Fibroblast of mammary gland (primary cell): ENCODE measurements around the gene LPCAT4.
A peak's percentile ranks its signal among the peaks of the same experiment; 100 is the strongest.
"Not testable (repeated sequence)": the region's sequence is repeated elsewhere in the genome, so short reads cannot be mapped to it uniquely, and the experiment has no call there.

Source experiments
- DNase-seq: peaks from one replicate; pipeline ENCODE4 v3.0.0-alpha.2; 2010; ENCODE audit warnings: low read depth
- H3K4me3 ChIP-seq: 2 replicates; pipeline ENCODE4 v1.5.1; 2011; ENCODE audit warnings: low read depth, mild to moderate bottlenecking, low read length, moderate library complexity; ENCODE audit not compliant: control insufficient read depth
- TF ChIP-seq, protein P1 (sequence below): conservative IDR thresholded peaks from 2 replicates; pipeline ENCODE4 v1.5.1; 2011; ENCODE audit warnings: low read depth, low read length, inconsistent platforms; ENCODE audit not compliant: control insufficient read depth, insufficient read depth

The LPCAT4 gene, protein sequence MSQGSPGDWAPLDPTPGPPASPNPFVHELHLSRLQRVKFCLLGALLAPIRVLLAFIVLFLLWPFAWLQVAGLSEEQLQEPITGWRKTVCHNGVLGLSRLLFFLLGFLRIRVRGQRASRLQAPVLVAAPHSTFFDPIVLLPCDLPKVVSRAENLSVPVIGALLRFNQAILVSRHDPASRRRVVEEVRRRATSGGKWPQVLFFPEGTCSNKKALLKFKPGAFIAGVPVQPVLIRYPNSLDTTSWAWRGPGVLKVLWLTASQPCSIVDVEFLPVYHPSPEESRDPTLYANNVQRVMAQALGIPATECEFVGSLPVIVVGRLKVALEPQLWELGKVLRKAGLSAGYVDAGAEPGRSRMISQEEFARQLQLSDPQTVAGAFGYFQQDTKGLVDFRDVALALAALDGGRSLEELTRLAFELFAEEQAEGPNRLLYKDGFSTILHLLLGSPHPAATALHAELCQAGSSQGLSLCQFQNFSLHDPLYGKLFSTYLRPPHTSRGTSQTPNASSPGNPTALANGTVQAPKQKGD

DNA sequence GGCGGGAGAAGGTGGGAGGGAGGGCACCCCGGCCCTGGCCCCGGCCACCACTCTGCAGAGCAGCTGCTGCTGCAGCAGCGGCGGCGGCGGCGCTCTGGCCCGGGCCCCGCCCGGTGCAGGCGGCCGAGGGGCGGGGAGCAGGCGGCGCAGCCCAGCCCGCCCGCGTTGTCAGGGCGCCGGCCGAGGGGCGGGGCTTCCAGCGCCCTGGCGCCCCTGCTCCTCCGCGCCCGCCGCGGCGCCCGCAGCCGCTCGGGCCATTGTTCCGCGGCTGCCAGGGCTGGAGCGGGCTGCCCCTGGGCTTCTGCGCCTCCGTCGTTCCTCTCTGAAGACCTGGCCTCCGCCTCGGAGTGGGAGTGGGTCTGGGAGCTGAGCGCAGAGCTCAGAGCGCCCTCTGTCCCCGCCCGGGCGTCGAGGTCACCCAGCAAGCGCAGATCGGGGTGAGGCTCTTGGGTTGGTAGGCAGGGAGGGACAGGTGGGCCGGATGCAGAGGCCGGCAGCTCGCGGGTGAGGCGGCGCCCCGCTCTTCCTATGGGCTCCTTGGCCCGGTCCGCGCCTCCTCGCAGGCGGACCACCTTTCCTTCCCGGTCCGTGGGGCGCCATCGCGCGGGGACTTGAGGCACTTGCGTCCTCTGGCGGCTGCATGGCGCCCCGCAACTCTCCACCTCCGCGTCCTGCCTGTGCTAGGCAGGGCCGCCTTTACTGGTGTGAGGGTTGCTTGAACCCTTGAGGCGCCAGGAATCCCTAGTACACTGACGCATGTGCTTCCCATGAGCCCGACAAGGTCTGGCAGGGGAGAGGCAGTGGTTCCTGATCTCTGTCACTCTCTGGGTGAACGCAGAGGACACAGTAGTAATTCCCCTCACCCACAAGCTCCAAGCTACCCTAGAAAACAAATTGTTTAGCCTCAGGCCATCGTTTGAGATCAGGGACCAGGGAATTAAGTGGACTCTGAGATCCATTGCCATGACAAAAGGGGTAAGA is at the start of gene LPCAT4:
TSS of gene LPCAT4 (minus strand) at position 96 of the 981 bp plus-strand sequence. CDS start 96 bp downstream, outside the sequence.
- peak; percentile 78 for DNase-seq
- TF ChIP-seq, protein P1, sequence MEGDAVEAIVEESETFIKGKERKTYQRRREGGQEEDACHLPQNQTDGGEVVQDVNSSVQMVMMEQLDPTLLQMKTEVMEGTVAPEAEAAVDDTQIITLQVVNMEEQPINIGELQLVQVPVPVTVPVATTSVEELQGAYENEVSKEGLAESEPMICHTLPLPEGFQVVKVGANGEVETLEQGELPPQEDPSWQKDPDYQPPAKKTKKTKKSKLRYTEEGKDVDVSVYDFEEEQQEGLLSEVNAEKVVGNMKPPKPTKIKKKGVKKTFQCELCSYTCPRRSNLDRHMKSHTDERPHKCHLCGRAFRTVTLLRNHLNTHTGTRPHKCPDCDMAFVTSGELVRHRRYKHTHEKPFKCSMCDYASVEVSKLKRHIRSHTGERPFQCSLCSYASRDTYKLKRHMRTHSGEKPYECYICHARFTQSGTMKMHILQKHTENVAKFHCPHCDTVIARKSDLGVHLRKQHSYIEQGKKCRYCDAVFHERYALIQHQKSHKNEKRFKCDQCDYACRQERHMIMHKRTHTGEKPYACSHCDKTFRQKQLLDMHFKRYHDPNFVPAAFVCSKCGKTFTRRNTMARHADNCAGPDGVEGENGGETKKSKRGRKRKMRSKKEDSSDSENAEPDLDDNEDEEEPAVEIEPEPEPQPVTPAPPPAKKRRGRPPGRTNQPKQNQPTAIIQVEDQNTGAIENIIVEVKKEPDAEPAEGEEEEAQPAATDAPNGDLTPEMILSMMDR = peak; percentile 74
- H3K4me3 ChIP-seq = peak within 1 kb of the TSS; percentile 87

DNA sequence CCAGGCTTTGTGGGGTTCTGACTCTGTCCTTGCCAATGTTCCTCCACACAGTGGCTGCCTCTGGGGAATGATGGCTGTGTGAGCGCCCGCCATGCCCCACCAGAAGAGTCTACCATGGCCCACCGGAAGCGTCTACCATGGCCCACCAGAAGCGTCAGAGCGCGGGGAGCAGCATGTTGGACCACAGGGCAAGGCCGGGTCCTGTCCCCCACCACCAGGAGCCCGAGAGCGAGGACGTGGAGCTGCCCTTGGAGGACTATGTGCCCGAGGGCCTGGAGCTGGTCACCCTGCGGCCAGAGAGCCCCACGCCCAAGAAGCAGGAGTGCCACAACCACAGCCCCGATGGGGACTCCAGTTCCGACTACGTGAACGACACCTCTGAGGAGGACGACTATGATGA is 42.5 kb upstream of the LPCAT4 start:
- not testable (repeated sequence) for DNase-seq, H3K4me3 ChIP-seq

DNA sequence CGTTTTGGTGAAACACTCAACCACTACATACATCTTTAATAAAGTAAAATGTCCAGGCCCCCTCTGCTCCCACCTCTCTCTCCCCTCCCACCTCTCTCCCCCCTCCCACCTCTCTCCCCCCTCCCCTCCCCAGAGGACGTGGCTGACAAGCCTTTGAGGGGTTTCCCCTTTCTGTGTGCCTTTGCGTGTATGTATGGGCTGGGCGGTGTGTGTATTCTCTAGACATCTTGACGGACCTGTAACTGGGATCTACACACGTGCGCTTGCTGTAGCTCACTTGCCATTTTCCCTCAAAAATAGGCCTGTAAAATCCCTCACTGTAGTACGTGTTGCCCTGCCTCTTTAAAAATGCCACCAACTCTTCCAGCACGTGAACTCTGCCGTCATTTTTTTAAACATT is 42.0 kb upstream of the LPCAT4 start:
- H3K4me3 ChIP-seq, DNase-seq: not testable (repeated sequence)

DNA sequence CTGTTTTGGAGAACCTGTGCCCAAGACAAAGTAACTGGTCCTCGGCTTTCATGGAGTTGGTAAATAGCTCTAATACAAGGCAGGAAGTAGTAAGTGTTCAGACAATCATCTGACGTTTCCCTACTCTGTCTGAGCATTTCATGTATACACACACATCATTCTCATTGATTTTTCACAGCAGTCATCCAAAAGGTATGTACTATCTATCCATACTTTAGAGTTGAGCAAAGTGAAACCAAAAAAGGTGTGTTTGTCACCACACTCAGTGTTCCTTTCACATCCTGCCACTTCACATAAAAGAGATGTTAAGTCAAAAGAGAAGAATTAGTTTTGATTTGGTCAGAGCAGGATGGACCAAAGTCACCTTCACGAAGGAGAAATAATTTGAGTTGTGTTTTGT is 36.9 kb upstream of the LPCAT4 start:
- not testable (repeated sequence) for DNase-seq, H3K4me3 ChIP-seq

DNA sequence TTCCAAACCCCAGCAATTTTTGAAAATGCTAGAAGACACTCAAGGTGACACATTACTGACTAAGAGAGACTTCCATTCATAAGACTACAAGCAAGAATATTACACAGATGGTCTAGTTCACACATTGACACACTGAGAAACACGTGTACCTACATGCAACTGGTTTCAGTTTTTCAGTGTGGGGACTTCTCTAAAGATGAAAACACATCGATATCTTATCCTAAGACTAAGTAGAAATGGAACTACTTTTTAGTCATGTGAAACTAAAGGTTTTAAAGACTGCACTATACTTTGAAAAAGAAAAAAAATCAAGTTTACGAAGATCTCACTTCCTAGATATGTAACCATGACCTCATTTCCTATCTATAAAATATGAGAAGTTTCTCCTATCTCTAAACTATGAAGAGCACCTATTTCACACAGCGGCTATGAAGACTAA is 36.2 kb upstream of the LPCAT4 start:
- DNase-seq, H3K4me3 ChIP-seq: not testable (repeated sequence)

DNA sequence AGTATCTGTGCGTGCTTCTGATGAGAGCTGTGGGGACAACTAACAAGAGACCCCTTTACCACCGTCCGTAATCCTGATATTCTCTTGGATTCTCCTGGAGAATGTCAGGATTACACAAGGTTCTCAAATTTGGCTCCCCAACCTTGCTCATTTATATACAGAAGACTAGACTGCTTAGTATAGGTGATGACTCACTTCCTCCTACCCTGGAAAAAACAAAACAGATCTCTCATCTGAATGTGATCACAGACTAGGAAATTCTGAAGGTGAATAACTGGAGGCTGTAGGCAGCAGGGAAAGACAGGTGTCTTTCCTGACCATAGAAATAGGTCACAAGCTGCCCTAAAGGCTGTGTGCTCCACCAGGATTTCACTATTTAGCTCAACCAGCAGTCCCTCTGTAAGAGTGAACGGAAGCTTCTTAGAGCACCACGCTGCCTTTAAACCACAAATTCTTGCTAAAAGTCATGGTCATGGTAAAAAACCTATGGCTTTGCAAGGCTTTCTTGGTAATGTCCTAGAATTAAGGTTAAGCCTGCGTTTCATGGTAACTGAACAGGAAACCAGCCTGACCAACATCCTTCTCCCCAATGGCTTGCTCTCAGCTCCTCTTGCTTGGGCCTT is 30.8 kb upstream of the LPCAT4 start:
- not testable (repeated sequence) for DNase-seq

DNA sequence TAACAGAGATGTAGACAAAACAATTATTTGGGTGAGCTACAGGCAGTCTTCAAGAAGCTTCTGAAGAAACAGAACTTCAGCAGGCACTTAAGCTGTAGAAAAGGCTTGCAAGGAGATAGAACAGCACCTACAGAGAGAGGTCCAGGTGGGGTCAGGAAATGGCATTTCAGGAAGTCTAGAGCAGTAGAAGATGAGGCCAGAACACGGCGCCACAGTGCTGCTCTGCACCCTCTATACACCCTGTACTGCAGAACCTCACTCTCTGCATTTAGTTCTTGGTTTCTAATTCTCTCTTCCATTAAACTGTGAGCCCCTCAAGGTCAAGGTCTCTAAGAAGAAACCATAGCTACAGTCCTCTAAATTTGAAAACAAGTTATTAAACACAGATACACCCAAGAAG is 26.0 kb upstream of the LPCAT4 start:
- DNase-seq, H3K4me3 ChIP-seq: not testable (repeated sequence)

More for the DNA sequence above, 30.8 kb upstream of the LPCAT4 start:
- H3K4me3 ChIP-seq = not testable (repeated sequence)

DNA sequence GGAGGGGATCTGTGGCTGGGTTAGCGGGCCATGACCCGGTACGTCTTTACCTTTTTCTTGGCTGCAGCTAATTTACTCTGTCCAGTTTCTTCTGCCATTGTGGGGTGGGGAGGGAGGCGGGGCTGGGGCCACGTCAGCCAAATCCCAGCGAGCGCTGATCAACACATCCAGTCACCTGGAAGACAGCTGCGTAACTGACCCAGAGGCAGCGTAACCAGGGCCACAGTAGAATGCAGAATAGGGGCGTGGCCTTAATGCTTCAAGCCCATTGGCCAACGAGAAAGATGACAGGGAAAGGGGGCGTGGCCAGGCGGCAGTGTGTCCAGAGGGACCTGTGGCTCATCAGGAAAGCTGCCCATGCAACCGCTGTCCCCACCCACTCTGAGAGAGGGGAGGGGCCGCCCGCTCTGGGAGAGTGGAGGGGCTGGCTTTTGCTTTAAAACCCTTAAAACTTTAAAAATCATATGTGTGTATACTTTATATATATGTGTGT is 22.6 kb upstream of the LPCAT4 start:
- not testable (repeated sequence) for H3K4me3 ChIP-seq, DNase-seq

DNA sequence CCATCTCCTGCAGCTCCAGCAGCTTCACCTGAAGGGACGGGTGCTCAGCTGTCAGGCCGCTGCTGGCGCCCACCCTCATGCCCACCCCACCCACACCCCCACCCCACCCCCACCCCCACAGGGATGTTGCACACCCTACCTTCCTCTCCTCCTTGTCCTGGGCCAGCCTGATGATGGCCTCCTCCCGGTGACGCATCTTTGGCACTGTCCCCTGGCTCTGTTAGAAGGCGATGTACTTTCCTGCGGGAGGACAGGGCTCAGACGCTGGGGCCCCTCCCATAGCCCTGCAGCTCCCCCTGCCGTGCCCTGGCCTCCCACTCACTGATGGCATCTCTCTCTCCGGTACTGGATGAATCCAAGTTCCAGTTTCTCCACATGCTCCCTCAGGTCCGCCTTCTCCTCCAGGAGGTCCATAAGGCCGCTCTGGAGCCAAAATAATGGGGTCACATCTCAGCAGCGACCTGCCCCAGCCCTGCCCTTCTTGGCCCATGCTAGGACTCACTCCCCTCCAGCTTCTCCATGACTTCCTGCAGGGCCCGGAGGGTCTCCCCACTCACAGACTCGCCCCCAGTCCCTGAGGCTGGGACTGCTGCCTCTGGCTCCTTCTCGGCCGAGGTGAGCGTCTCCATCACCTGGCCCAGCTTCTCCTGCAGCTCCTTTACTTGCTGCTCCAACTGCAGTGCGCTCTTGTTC is 15.0 kb upstream of the LPCAT4 start:
- H3K4me3 ChIP-seq, DNase-seq: not testable (repeated sequence)

DNA sequence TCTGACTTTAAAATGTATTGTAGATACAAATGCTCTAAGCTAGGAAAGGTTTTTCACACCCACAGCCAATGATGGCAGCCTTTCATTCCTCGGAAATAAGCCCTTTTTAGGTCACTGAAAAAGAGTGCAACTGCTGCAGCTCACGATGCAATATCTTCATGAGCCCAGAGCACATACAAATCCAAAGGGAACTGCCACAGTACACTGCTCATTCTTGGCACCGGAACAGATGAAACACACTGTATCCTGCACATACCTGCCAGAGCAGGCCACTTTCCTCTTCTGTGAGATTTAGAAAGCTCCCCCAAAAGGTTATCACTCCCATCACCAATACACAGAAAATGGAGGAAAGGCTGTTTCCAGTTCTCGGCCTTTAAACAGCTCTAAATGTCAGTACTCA is 13.5 kb upstream of the LPCAT4 start:
- not testable (repeated sequence) for H3K4me3 ChIP-seq, DNase-seq

DNA sequence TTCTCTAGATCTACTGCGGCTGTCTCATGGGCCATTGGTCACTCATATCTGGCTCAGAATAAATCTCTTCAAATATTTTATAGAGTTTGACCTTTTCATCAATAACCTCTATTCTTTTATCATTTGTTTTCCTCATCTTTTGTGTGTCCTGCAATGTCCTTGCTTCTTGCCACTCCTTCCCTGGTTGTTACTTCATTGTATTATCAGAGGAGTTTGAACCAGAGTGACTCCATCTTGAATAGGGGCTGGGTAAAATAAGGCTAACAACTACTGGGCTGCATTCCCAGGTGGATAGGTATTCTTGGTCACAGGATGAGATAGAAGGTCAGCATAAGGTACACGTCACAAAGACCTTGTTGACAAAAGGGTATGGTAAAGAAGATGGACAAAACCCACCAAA is 9.9 kb upstream of the LPCAT4 start:
- TF ChIP-seq, protein P1 = no peak
- no peak overlapping the region for H3K4me3 ChIP-seq
- DNase-seq = no peak

DNA sequence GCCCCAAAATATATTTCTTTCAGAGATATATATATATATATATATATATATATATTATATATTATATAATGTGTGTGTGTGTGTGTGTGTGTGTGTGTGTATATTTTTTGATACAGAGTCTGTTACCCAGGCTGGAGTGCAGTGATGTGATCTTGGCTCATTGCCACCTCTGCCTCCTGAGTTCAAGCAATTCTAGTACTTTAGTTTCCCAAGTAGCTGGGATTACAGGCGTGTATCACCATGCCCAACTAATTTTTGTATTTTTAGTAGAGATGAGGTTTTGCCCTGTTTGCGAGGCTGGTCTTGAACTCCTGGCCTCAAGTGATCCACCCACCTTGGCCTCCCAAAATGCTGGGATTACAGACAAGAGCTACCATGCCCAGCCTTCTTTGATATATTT is 8.5 kb upstream of the LPCAT4 start:
- not testable (repeated sequence) for DNase-seq, H3K4me3 ChIP-seq
